ENCODE data around the gene CCDC148. TPM values are rescaled to one million over a fixed set of nuclear protein-coding genes. Genes with fewer than 3 reads are reported as not detected.

Gene CCDC148
- total and polyA plus RNA-seq, 4 donors: 0.02 to 0.42 (median 0.31) TPM

DNA sequence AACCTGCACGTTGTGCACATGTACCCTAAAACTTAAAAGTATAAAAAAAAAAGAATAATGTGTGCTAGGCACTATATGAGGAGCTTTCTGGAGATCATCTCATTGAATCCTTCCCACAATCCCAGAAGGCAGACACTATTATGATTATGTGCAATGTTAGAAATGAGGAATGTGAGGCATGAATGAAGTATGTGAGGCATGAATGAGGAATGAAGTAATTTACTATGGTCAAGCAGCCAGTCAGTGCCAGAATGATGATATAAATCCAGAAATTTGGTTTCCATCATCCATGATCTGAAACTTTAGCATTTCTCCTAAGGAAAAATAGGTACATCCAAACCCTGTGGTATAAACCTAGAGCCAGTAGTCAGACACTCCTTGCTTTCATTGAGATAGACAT is 42.0 kb downstream of the CCDC148 start (continued):
- TF ChIP-seq, protein P1, sequence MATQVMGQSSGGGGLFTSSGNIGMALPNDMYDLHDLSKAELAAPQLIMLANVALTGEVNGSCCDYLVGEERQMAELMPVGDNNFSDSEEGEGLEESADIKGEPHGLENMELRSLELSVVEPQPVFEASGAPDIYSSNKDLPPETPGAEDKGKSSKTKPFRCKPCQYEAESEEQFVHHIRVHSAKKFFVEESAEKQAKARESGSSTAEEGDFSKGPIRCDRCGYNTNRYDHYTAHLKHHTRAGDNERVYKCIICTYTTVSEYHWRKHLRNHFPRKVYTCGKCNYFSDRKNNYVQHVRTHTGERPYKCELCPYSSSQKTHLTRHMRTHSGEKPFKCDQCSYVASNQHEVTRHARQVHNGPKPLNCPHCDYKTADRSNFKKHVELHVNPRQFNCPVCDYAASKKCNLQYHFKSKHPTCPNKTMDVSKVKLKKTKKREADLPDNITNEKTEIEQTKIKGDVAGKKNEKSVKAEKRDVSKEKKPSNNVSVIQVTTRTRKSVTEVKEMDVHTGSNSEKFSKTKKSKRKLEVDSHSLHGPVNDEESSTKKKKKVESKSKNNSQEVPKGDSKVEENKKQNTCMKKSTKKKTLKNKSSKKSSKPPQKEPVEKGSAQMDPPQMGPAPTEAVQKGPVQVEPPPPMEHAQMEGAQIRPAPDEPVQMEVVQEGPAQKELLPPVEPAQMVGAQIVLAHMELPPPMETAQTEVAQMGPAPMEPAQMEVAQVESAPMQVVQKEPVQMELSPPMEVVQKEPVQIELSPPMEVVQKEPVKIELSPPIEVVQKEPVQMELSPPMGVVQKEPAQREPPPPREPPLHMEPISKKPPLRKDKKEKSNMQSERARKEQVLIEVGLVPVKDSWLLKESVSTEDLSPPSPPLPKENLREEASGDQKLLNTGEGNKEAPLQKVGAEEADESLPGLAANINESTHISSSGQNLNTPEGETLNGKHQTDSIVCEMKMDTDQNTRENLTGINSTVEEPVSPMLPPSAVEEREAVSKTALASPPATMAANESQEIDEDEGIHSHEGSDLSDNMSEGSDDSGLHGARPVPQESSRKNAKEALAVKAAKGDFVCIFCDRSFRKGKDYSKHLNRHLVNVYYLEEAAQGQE (IDR thresholded peaks at IDR 0.05): no peak

DNA sequence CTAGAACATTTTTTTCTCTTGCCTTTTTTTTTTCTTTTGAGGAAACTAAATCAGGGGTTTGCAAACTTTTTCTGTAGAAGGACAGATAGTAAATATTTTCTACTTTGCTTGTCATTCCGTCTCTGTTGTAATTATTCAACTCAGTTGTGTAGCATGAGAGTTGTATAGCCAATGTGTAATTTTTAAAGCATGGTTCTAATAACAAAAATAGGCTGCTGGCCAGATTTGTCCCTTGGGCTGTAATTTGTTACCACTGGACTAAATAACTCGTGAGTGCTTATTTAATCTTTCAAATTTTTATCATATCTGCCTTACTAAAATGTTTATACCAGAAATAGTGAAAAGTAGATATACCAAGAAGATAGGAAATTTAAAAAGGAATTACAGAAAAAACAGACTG is 43.0 kb downstream of the CCDC148 start:
- peaks cover 0 to 4% (median 0%) of the 10 kb centered on the region in 4 donors for H3K27me3 ChIP-seq (ENCODE audit: control insufficient read depth in 4 of 4, insufficient read depth in 4 of 4, low read length in 3 of 4)
- H3K9me3 ChIP-seq (ENCODE audit: control insufficient read depth in 4 of 4, low read length in 3 of 4): peaks cover 1 to 7% (median 3%) of the 10 kb centered on the region in 4 donors
- 69% methylated on average over 2 of the region's 2 CpGs for WGBS
- no peak overlapping the region for H3K9ac ChIP-seq (ENCODE audit: low read depth in 1 of 2, low read length in 2 of 2)
- H3K36me3 ChIP-seq (ENCODE audit: control insufficient read depth in 4 of 4, insufficient read depth in 3 of 4, low read depth in 1 of 4, low read length in 3 of 4): no peaks in the 10 kb centered on the region
- no peak overlapping the region for H3K4me3 ChIP-seq (ENCODE audit: low read depth in 1 of 3, low read length in 3 of 3)
- no peak overlapping the region for H3K27ac ChIP-seq (ENCODE audit: low read depth in 1 of 2, low read length in 2 of 2)
- TF ChIP-seq TAF1 (conservative IDR thresholded peaks at IDR 0.05) (no peak), FOXA2 (IDR thresholded peaks at IDR 0.05) (no peak), JUND (IDR thresholded peaks at IDR 0.05) (no peak), NR2F2 (IDR thresholded peaks at IDR 0.05) (no peak), HNF4G (IDR thresholded peaks at IDR 0.05) (no peak), SP1 (IDR thresholded peaks at IDR 0.05) (no peak)
- TF ChIP-seq, protein P2, sequence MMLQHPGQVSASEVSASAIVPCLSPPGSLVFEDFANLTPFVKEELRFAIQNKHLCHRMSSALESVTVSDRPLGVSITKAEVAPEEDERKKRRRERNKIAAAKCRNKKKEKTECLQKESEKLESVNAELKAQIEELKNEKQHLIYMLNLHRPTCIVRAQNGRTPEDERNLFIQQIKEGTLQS (IDR thresholded peaks at IDR 0.05): no peak
- TF ChIP-seq, protein P3, sequence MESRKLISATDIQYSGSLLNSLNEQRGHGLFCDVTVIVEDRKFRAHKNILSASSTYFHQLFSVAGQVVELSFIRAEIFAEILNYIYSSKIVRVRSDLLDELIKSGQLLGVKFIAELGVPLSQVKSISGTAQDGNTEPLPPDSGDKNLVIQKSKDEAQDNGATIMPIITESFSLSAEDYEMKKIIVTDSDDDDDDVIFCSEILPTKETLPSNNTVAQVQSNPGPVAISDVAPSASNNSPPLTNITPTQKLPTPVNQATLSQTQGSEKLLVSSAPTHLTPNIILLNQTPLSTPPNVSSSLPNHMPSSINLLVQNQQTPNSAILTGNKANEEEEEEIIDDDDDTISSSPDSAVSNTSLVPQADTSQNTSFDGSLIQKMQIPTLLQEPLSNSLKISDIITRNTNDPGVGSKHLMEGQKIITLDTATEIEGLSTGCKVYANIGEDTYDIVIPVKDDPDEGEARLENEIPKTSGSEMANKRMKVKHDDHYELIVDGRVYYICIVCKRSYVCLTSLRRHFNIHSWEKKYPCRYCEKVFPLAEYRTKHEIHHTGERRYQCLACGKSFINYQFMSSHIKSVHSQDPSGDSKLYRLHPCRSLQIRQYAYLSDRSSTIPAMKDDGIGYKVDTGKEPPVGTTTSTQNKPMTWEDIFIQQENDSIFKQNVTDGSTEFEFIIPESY (IDR thresholded peaks at IDR 0.05): no peak
- TF ChIP-seq, protein P4, sequence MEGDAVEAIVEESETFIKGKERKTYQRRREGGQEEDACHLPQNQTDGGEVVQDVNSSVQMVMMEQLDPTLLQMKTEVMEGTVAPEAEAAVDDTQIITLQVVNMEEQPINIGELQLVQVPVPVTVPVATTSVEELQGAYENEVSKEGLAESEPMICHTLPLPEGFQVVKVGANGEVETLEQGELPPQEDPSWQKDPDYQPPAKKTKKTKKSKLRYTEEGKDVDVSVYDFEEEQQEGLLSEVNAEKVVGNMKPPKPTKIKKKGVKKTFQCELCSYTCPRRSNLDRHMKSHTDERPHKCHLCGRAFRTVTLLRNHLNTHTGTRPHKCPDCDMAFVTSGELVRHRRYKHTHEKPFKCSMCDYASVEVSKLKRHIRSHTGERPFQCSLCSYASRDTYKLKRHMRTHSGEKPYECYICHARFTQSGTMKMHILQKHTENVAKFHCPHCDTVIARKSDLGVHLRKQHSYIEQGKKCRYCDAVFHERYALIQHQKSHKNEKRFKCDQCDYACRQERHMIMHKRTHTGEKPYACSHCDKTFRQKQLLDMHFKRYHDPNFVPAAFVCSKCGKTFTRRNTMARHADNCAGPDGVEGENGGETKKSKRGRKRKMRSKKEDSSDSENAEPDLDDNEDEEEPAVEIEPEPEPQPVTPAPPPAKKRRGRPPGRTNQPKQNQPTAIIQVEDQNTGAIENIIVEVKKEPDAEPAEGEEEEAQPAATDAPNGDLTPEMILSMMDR (IDR thresholded peaks at IDR 0.05; ENCODE audit: low read depth, low read length, missing input control): no peak
- H3K4me1 ChIP-seq (ENCODE audit: control insufficient read depth in 4 of 4, insufficient read depth in 4 of 4, low read length in 3 of 4): no peaks in the 10 kb centered on the region
- DNase-seq (ENCODE audit: low spot score): no peak

DNA sequence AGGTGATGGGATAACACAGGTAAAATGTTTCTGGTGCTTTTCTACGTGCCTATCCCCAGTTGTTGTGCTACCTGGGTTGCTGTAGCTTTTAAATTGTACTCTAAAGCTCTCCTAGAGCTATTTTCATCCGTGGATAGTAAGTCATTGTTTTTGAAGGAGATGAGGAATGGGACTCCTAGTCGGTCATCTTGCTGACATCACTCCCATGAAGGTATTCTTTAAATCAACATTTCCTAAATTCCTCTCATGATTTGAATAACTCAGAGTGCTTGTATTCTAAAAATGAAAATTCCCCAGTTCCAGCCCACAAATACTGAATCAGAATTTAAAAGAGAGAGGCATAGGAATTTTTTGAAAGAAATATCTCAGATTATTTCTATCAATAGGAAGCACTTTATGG is 44.3 kb downstream of the CCDC148 start:
- Histone ChIP-seq H3K4me1 (ENCODE audit: control insufficient read depth in 4 of 4, insufficient read depth in 4 of 4, low read length in 3 of 4) (no peaks in the 10 kb centered on the region), H3K9ac (ENCODE audit: low read depth in 1 of 2, low read length in 2 of 2) (no peak overlapping the region), H3K27me3 (ENCODE audit: control insufficient read depth in 4 of 4, insufficient read depth in 4 of 4, low read length in 3 of 4) (peaks cover 0 to 4% (median 0%) of the 10 kb centered on the region in 4 donors), H3K27ac (ENCODE audit: low read depth in 1 of 2, low read length in 2 of 2) (no peak overlapping the region), H3K9me3 (ENCODE audit: control insufficient read depth in 4 of 4, low read length in 3 of 4) (peaks cover 1 to 7% (median 3%) of the 10 kb centered on the region in 4 donors), H3K36me3 (ENCODE audit: control insufficient read depth in 4 of 4, insufficient read depth in 3 of 4, low read depth in 1 of 4, low read length in 3 of 4) (no peaks in the 10 kb centered on the region), H3K4me3 (ENCODE audit: low read depth in 1 of 3, low read length in 3 of 3) (no peak overlapping the region)
- 62% methylated on average over 3 of the region's 3 CpGs for WGBS
- no peak for DNase-seq (ENCODE audit: low spot score)
- no peak for TF ChIP-seq HNF4G (IDR thresholded peaks at IDR 0.05)
- TF ChIP-seq FOXA2 (IDR thresholded peaks at IDR 0.05): no peak
- TF ChIP-seq RAD21 (IDR thresholded peaks at IDR 0.05): no peak
- no peak for TF ChIP-seq HNF4A (conservative IDR thresholded peaks at IDR 0.05)
- no peak for TF ChIP-seq SP1 (IDR thresholded peaks at IDR 0.05)
- TF ChIP-seq GABPA (IDR thresholded peaks at IDR 0.05 in 1 of 2, conservative IDR thresholded peaks at IDR 0.05 in 1 of 2): no peak
- no peak for TF ChIP-seq RXRA (IDR thresholded peaks at IDR 0.05)
- TF ChIP-seq YY1 (IDR thresholded peaks at IDR 0.05): no peak
- no peak for TF ChIP-seq JUND (IDR thresholded peaks at IDR 0.05)
- TF ChIP-seq TAF1 (conservative IDR thresholded peaks at IDR 0.05): no peak
- TF ChIP-seq, protein P4 (IDR thresholded peaks at IDR 0.05; ENCODE audit: low read depth, low read length, missing input control): no peak
- TF ChIP-seq, protein P2 (IDR thresholded peaks at IDR 0.05): no peak
- TF ChIP-seq, protein P3 (IDR thresholded peaks at IDR 0.05): no peak
- no peak for TF ChIP-seq NR2F2 (IDR thresholded peaks at IDR 0.05)
- TF ChIP-seq FOXA1 (IDR thresholded peaks at IDR 0.05): no peak
